Liver (tissue), 9 donors: ENCODE results near the gene CREM. TPM values are rescaled to one million over a fixed set of nuclear protein-coding genes. Genes with fewer than 3 reads are reported as not detected.

Experiments
- DNase-seq: peaks from one replicate; pipeline ENCODE4 v3.0.0-alpha.2; 2017; ENCODE audit warnings: low spot score
- H3K27ac ChIP-seq, 2 donors: one replicate each; pipeline ENCODE4 v1.7.0; 2013; ENCODE audit warnings: inconsistent platforms in 2 of 2, low read length in 2 of 2, control low read depth in 1 of 2, low read depth in 1 of 2, mild to moderate bottlenecking in 1 of 2
- H3K27me3 ChIP-seq, 4 donors: one replicate each; pipeline versions ENCODE4 v1.6.1 to v1.7.0; 2013; ENCODE audit warnings: low read length in 3 of 4, inconsistent platforms in 1 of 4, mild to moderate bottlenecking in 1 of 4, moderate library complexity in 1 of 4; ENCODE audit not compliant: control insufficient read depth in 4 of 4, insufficient read depth in 4 of 4
- H3K36me3 ChIP-seq, 4 donors: one replicate each; pipeline versions ENCODE4 v1.6.1 to v1.7.0; 2013; ENCODE audit warnings: low read length in 3 of 4, mild to moderate bottlenecking in 3 of 4, low read depth in 1 of 4, moderate library complexity in 1 of 4; ENCODE audit not compliant: control insufficient read depth in 4 of 4, insufficient read depth in 3 of 4
- H3K4me1 ChIP-seq, 4 donors: one replicate each; pipeline versions ENCODE4 v1.6.1 to v1.7.0; 2013; ENCODE audit warnings: low read length in 3 of 4, mild to moderate bottlenecking in 3 of 4, moderate library complexity in 1 of 4; ENCODE audit not compliant: control insufficient read depth in 4 of 4, insufficient read depth in 4 of 4
- H3K4me3 ChIP-seq, 3 donors: one replicate each; pipeline versions ENCODE4 v1.6.1 to v1.7.0; 2013; ENCODE audit warnings: low read length in 3 of 3, control low read depth in 1 of 3, low read depth in 1 of 3, mild to moderate bottlenecking in 1 of 3
- H3K9ac ChIP-seq, 2 donors: one replicate each; pipeline ENCODE4 v1.7.0; 2013; ENCODE audit warnings: low read length in 2 of 2, mild to moderate bottlenecking in 2 of 2, moderate library complexity in 2 of 2, control low read depth in 1 of 2, low read depth in 1 of 2
- H3K9me3 ChIP-seq, 4 donors: one replicate each; pipeline versions ENCODE4 v1.6.1 to v1.7.0; 2013; ENCODE audit warnings: low read length in 3 of 4; ENCODE audit not compliant: control insufficient read depth in 4 of 4
- EGR1 ChIP-seq, 2 donors: IDR thresholded peaks; 2 replicates each; pipeline ENCODE4 v1.6.1; 2016 to 2018; ENCODE audit warnings: antibody characterized with exemption in 2 of 2, low read depth in 2 of 2
- FOXA1 ChIP-seq: IDR thresholded peaks from 2 replicates; pipeline ENCODE4 v1.6.1; 2016; ENCODE audit warnings: antibody characterized with exemption
- FOXA2 ChIP-seq: IDR thresholded peaks from 2 replicates; pipeline ENCODE4 v1.6.1; 2016; ENCODE audit warnings: antibody characterized with exemption
- GABPA ChIP-seq, 2 donors: IDR thresholded peaks in 1 of 2; conservative IDR thresholded peaks in 1 of 2; 2 replicates each; pipeline ENCODE4 v1.6.1; 2016; ENCODE audit warnings: antibody characterized with exemption in 2 of 2, mild to moderate bottlenecking in 1 of 2, moderate library complexity in 1 of 2
- HNF4A ChIP-seq, 2 donors: conservative IDR thresholded peaks; 2 replicates each; pipeline ENCODE4 v1.6.1; 2016; ENCODE audit warnings: antibody characterized with exemption in 2 of 2, mild to moderate bottlenecking in 2 of 2
- JUND ChIP-seq, 2 donors: IDR thresholded peaks; 2 replicates each; pipeline ENCODE4 v1.6.1; 2016; ENCODE audit warnings: antibody characterized with exemption in 2 of 2
- NR2F2 ChIP-seq: IDR thresholded peaks from 2 replicates; pipeline ENCODE4 v1.6.1; 2016; ENCODE audit warnings: antibody characterized with exemption
- RAD21 ChIP-seq, 2 donors: IDR thresholded peaks; 2 replicates each; pipeline ENCODE4 v1.6.1; 2016; ENCODE audit warnings: antibody characterized with exemption in 2 of 2, mild to moderate bottlenecking in 2 of 2
- RXRA ChIP-seq, 2 donors: IDR thresholded peaks; 2 replicates each; pipeline ENCODE4 v1.6.1; 2017 to 2018; ENCODE audit warnings: antibody characterized with exemption in 2 of 2, mild to moderate bottlenecking in 1 of 2
- YY1 ChIP-seq: IDR thresholded peaks from 2 replicates; pipeline ENCODE4 v1.6.1; 2016; ENCODE audit warnings: antibody characterized with exemption, mild to moderate bottlenecking
- WGBS: extraction: QIAGEN DNeasy Blood & Tissue Kit; methylation state at CpG from one replicate; pipeline ENCODE4 v1.1.7; 2013; 5-methylcytosine and 5-hydroxymethylcytosine counted together
- polyA plus RNA-seq, 2 donors: library from polyadenylated mRNA; stranded (reverse) in 1 of 2; unstranded in 1 of 2; fragments of 200-250 nt in 1 of 2; fragments of >200 nt in 1 of 2; fragmentation: Nextera tagmentation in 1 of 2; extraction: Ambion mirVana in 1 of 2; gene quantifications; one replicate each; pipeline versions ENCODE4 v1.2.1 to v1.2.3, GENCODE V29; 2013 to 2015
- total RNA-seq, 2 donors: library from RNA; depleted of rRNA; stranded (reverse); fragments of >200 nt; gene quantifications; one replicate each; pipeline ENCODE4 v1.2.3, GENCODE V29; 2014
- TF ChIP-seq, protein P1 (sequence below): IDR thresholded peaks from 2 replicates; pipeline ENCODE4 v1.6.1; 2016; ENCODE audit warnings: antibody characterized with exemption, mild to moderate bottlenecking
- TF ChIP-seq, protein P2 (sequence below): IDR thresholded peaks from 2 replicates; pipeline ENCODE4 v1.6.1; 2016; ENCODE audit warnings: antibody characterized with exemption
- TF ChIP-seq, protein P3 (sequence below): IDR thresholded peaks from 2 replicates; pipeline ENCODE4 v1.6.1; 2016; ENCODE audit warnings: antibody characterized with exemption
- TF ChIP-seq, protein P4 (sequence below): fragments of 150-350 bp; IDR thresholded peaks from 2 replicates; pipeline ENCODE4 v1.5.1; 2017; ENCODE audit warnings: improper control_type of control experiment, low read depth, low read length; ENCODE audit not compliant: missing input control
- donor health status: healthy.
- donor health status: healthy.
- donor health status: healthy.
- donor health status: healthy.
- donor health status: healthy.

Gene CREM
- total and polyA plus RNA-seq, 4 donors = 14.8 to 25.5 (median 22.2) TPM

DNA sequence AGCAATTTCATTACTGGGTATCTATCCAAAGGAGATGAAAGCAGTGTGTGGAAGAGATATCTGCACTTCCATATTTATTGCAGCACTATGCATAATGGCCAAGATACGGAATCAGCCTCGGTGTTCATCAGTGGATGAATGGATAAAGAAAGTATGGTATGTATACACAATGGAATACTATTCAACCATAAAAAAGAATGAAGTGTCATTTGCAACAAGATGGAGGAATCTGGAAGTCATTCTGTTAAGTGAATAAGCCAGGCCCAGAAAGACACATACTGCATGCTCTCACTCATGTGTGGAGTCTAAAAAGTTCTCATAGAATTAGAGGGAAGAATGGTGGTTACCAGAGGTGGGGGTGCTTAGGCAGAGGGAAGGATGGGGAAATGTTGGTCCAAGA, 35.3 kb downstream of the CREM start:
- Histone ChIP-seq H3K27ac (no peak overlapping the region), H3K4me3 (no peak overlapping the region), H3K36me3 (peaks cover 0 to 2% (median 0%) of the 10 kb centered on the region in 4 donors), H3K9ac (no peak overlapping the region), H3K9me3 (no peaks in the 10 kb centered on the region), H3K27me3 (no peaks in the 10 kb centered on the region), H3K4me1 (no peaks in the 10 kb centered on the region)
- WGBS = 97% methylated on average over 2 of the region's 2 CpGs
- TF ChIP-seq NR2F2 = no peak
- TF ChIP-seq, protein P1, sequence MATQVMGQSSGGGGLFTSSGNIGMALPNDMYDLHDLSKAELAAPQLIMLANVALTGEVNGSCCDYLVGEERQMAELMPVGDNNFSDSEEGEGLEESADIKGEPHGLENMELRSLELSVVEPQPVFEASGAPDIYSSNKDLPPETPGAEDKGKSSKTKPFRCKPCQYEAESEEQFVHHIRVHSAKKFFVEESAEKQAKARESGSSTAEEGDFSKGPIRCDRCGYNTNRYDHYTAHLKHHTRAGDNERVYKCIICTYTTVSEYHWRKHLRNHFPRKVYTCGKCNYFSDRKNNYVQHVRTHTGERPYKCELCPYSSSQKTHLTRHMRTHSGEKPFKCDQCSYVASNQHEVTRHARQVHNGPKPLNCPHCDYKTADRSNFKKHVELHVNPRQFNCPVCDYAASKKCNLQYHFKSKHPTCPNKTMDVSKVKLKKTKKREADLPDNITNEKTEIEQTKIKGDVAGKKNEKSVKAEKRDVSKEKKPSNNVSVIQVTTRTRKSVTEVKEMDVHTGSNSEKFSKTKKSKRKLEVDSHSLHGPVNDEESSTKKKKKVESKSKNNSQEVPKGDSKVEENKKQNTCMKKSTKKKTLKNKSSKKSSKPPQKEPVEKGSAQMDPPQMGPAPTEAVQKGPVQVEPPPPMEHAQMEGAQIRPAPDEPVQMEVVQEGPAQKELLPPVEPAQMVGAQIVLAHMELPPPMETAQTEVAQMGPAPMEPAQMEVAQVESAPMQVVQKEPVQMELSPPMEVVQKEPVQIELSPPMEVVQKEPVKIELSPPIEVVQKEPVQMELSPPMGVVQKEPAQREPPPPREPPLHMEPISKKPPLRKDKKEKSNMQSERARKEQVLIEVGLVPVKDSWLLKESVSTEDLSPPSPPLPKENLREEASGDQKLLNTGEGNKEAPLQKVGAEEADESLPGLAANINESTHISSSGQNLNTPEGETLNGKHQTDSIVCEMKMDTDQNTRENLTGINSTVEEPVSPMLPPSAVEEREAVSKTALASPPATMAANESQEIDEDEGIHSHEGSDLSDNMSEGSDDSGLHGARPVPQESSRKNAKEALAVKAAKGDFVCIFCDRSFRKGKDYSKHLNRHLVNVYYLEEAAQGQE = no peak
- TF ChIP-seq RXRA (IDR thresholded peaks at IDR 0.05) = no peak
- TF ChIP-seq GABPA (IDR thresholded peaks at IDR 0.05 in 1 of 2, conservative IDR thresholded peaks at IDR 0.05 in 1 of 2) = no peak
- no peak for TF ChIP-seq HNF4A (conservative IDR thresholded peaks at IDR 0.05)
- TF ChIP-seq, protein P2, sequence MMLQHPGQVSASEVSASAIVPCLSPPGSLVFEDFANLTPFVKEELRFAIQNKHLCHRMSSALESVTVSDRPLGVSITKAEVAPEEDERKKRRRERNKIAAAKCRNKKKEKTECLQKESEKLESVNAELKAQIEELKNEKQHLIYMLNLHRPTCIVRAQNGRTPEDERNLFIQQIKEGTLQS = no peak
- TF ChIP-seq JUND (IDR thresholded peaks at IDR 0.05) = no peak
- TF ChIP-seq YY1 = no peak
- no peak for TF ChIP-seq RAD21 (IDR thresholded peaks at IDR 0.05)
- TF ChIP-seq, protein P3, sequence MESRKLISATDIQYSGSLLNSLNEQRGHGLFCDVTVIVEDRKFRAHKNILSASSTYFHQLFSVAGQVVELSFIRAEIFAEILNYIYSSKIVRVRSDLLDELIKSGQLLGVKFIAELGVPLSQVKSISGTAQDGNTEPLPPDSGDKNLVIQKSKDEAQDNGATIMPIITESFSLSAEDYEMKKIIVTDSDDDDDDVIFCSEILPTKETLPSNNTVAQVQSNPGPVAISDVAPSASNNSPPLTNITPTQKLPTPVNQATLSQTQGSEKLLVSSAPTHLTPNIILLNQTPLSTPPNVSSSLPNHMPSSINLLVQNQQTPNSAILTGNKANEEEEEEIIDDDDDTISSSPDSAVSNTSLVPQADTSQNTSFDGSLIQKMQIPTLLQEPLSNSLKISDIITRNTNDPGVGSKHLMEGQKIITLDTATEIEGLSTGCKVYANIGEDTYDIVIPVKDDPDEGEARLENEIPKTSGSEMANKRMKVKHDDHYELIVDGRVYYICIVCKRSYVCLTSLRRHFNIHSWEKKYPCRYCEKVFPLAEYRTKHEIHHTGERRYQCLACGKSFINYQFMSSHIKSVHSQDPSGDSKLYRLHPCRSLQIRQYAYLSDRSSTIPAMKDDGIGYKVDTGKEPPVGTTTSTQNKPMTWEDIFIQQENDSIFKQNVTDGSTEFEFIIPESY = no peak
- no peak for TF ChIP-seq FOXA2
- no peak for TF ChIP-seq EGR1 (IDR thresholded peaks at IDR 0.05; ENCODE audit: low read depth in 2 of 2)
- no peak for DNase-seq

DNA sequence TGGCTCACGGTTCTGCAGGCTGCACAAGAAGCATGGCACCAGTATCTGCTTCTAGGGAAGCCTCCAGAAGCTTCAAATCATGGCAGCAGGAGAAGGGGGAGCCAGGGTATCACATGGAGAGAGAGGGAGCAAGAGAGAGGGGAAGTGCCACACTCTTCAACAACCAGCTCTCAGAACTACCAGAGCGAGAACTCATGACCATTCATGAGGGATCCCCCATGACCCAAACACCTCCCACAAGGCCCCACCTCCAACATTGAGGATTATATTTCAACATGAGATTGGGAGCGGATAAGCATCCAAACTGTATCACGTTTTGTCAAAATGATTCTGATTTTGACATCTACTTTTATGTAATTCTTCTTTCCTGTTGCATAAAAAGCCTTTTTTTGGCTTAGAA, 38.5 kb downstream of the CREM start:
- Histone ChIP-seq H3K27ac (no peak overlapping the region), H3K27me3 (no peaks in the 10 kb centered on the region), H3K4me1 (no peaks in the 10 kb centered on the region), H3K36me3 (peaks cover 0 to 2% (median 0%) of the 10 kb centered on the region in 4 donors), H3K4me3 (no peak overlapping the region), H3K9ac (no peak overlapping the region), H3K9me3 (no peaks in the 10 kb centered on the region)
- TF ChIP-seq NR2F2 = no peak
- no peak for TF ChIP-seq JUND (IDR thresholded peaks at IDR 0.05)
- TF ChIP-seq RXRA (IDR thresholded peaks at IDR 0.05) = no peak
- no peak for TF ChIP-seq EGR1 (IDR thresholded peaks at IDR 0.05; ENCODE audit: low read depth in 2 of 2)
- TF ChIP-seq FOXA1 = no peak
- TF ChIP-seq, protein P4, sequence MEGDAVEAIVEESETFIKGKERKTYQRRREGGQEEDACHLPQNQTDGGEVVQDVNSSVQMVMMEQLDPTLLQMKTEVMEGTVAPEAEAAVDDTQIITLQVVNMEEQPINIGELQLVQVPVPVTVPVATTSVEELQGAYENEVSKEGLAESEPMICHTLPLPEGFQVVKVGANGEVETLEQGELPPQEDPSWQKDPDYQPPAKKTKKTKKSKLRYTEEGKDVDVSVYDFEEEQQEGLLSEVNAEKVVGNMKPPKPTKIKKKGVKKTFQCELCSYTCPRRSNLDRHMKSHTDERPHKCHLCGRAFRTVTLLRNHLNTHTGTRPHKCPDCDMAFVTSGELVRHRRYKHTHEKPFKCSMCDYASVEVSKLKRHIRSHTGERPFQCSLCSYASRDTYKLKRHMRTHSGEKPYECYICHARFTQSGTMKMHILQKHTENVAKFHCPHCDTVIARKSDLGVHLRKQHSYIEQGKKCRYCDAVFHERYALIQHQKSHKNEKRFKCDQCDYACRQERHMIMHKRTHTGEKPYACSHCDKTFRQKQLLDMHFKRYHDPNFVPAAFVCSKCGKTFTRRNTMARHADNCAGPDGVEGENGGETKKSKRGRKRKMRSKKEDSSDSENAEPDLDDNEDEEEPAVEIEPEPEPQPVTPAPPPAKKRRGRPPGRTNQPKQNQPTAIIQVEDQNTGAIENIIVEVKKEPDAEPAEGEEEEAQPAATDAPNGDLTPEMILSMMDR = no peak
- 90% methylated on average over 4 of the region's 4 CpGs for WGBS
- no peak for DNase-seq
